Left ventricle myocardium inferior (tissue), 1 donor: ENCODE measurements around the gene KCNH8. TPM values are rescaled to one million over a fixed set of nuclear protein-coding genes. Genes with fewer than 3 reads are reported as not detected.

Experiments
- DNase-seq: peaks from one replicate; pipeline ENCODE4 v3.0.0-alpha.2; 2020
- H3K27ac ChIP-seq: fragments of 200-600 bp; replicated peaks from 2 replicates; pipeline ENCODE4 v1.8.0; 2021
- H3K27me3 ChIP-seq: fragments of 200-600 bp; 2 replicates; pipeline ENCODE4 v1.8.0; 2021; ENCODE audit warnings: low read depth
- H3K36me3 ChIP-seq: fragments of 200-600 bp; 2 replicates; pipeline ENCODE4 v1.8.0; 2021
- H3K4me1 ChIP-seq: fragments of 200-600 bp; 2 replicates; pipeline ENCODE4 v1.8.0; 2021
- H3K4me3 ChIP-seq: fragments of 200-600 bp; 2 replicates; pipeline ENCODE4 v1.8.0; 2021; ENCODE audit warnings: mild to moderate bottlenecking, moderate library complexity
- H3K9me3 ChIP-seq: fragments of 200-600 bp; replicated peaks from 2 replicates; pipeline ENCODE4 v1.8.0; 2021
- CTCF ChIP-seq: fragments of 200-600 bp; IDR thresholded peaks from 2 replicates; pipeline ENCODE4 v1.8.0; 2021; ENCODE audit warnings: antibody characterized with exemption, mild to moderate bottlenecking, borderline replicate concordance
- intact Hi-C: fragments of 100-400 bp; cut with micrococcal nuclease; formaldehyde crosslinking; loops from one replicate; pipeline ENCODE4 v1.11.0; 2022
- total RNA-seq: library from RNA; stranded (reverse); fragmentation: NEBNext Ultra II Directional; extraction: Animal tissue kit (Norgen Biotek cat#: 25700); gene quantifications from one replicate; pipeline ENCODE4 v1.2.1, GENCODE V29; 2021
- donor health status: DM: no; HTN: yes; CAD: no; lungs with severe emphysema.

Gene KCNH8
- total RNA-seq, 1 donor from 2014 or later, result 0.05 TPM

- no peaks in the 10 kb centered on the region for H3K9me3 ChIP-seq
- no peak overlapping the region for H3K27ac ChIP-seq
- TF ChIP-seq CTCF, result no peak
- H3K36me3 ChIP-seq, result no peaks in the 10 kb centered on the region
- no peaks in the 10 kb centered on the region for H3K27me3 ChIP-seq
- intact Hi-C loops, result no loop called here
- H3K4me1 ChIP-seq, result no peaks in the 10 kb centered on the region
- no peak overlapping the region for H3K4me3 ChIP-seq
- no peak for DNase-seq
Observed at GRCh38 chr3:19183584-19183983, 35.3 kb downstream of the KCNH8 start.

DNA sequence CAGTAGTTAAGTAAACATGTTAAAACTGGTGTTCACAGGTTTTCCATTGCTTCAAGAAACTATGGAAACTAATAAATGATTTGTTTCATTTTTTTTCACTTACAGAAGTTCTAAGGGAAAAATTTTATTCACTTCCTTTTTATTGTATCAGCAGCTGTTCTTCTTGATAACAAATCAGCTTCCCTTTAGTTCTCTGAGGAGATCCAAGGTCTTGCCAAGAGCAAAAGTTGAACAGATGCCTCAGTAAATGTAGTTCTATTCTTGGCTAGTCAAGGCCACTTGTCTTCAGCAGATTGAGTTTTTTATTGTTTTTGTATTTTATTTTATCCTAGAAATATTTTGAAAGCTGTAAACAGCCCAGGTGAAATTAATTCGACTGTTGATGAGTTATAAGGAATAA is 41.8 kb downstream of the KCNH8 start:
- no peaks in the 10 kb centered on the region for H3K27me3 ChIP-seq
- H3K4me3 ChIP-seq, result no peak overlapping the region
- H3K27ac ChIP-seq, result no peak overlapping the region
- intact Hi-C loops, result no loop called here
- no peaks in the 10 kb centered on the region for H3K9me3 ChIP-seq
- TF ChIP-seq CTCF, result no peak
- H3K4me1 ChIP-seq, result no peaks in the 10 kb centered on the region
- DNase-seq, result no peak
- no peaks in the 10 kb centered on the region for H3K36me3 ChIP-seq

DNA sequence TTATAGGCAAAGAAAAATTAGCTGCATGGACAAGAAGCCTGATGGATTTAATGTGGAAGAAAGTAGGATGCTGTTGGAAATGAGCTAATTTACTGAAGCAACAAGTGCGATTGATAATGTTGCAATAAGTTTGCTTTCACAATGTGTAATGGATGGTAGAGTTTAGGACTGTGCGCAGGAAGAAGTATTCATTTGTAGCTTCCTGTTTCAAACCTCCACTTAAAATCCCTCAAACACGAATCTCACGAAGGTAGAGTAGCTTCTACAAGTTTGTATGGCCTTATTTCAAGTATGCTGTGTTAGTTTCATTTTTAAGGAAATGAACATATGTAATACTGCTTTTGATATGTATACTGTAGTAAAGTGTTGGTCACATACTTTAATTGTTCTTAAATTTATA is 42.3 kb downstream of the KCNH8 start:
- intact Hi-C loops, result no loop called here
- H3K4me3 ChIP-seq, result no peak overlapping the region
- H3K36me3 ChIP-seq, result no peaks in the 10 kb centered on the region
- no peak overlapping the region for H3K27ac ChIP-seq
- no peaks in the 10 kb centered on the region for H3K27me3 ChIP-seq
- no peak for DNase-seq
- H3K9me3 ChIP-seq, result no peaks in the 10 kb centered on the region
- no peaks in the 10 kb centered on the region for H3K4me1 ChIP-seq
- no peak for TF ChIP-seq CTCF

GRCh38 chr3:19199131-19199530 is 50.8 kb downstream of the KCNH8 start:
- no peaks in the 10 kb centered on the region for H3K27me3 ChIP-seq
- H3K9me3 ChIP-seq, result no peaks in the 10 kb centered on the region
- no peak for TF ChIP-seq CTCF
- no peak for DNase-seq
- H3K36me3 ChIP-seq, result no peaks in the 10 kb centered on the region
- intact Hi-C loops, result no loop called here
- no peaks in the 10 kb centered on the region for H3K4me1 ChIP-seq
- H3K27ac ChIP-seq, result no peak overlapping the region
- no peak overlapping the region for H3K4me3 ChIP-seq

GRCh38 chr3:19202303-19202702 is 54.0 kb downstream of the KCNH8 start:
- no peaks in the 10 kb centered on the region for H3K4me1 ChIP-seq
- intact Hi-C loops, result no loop called here
- no peak overlapping the region for H3K4me3 ChIP-seq
- DNase-seq, result no peak
- no peak for TF ChIP-seq CTCF
- H3K9me3 ChIP-seq, result no peaks in the 10 kb centered on the region
- H3K36me3 ChIP-seq, result no peaks in the 10 kb centered on the region
- no peak overlapping the region for H3K27ac ChIP-seq
- no peaks in the 10 kb centered on the region for H3K27me3 ChIP-seq

GRCh38 chr3:19202754-19203153 is 54.4 kb downstream of the KCNH8 start:
- H3K9me3 ChIP-seq, result no peaks in the 10 kb centered on the region
- no peak for DNase-seq
- no peaks in the 10 kb centered on the region for H3K27me3 ChIP-seq
- H3K4me1 ChIP-seq, result no peaks in the 10 kb centered on the region
- intact Hi-C loops, result no loop called here
- H3K36me3 ChIP-seq, result no peaks in the 10 kb centered on the region
- H3K4me3 ChIP-seq, result no peak overlapping the region
- no peak for TF ChIP-seq CTCF
- no peak overlapping the region for H3K27ac ChIP-seq
